Keratinocyte (primary cell): ENCODE results near the gene PDE8A. TPM values are rescaled to one million over a fixed set of nuclear protein-coding genes. Genes with fewer than 3 reads are reported as not detected.

Experiments
- DNase-seq: peaks from one replicate; pipeline ENCODE4 v3.0.0-alpha.2; 2011; ENCODE audit warnings: low read depth, missing footprints, low spot score
- FAIRE-seq: peaks from 2 replicates; lab custom pipeline; 2011; peaks lifted over from hg19 to GRCh38; lab: Jason Lieb, UNC
- H2AFZ ChIP-seq: 2 replicates; pipeline ENCODE4 v1.6.0; 2012; ENCODE audit warnings: low read length, control low read depth, inconsistent platforms; ENCODE audit not compliant: control insufficient read depth
- H3K27ac ChIP-seq: 2 replicates; pipeline ENCODE4 v1.5.1; 2011; ENCODE audit warnings: low read length; ENCODE audit not compliant: control insufficient read depth, insufficient read depth
- H3K27me3 ChIP-seq: 3 replicates; pipeline ENCODE4 v1.6.0; 2011; ENCODE audit warnings: low read length; ENCODE audit not compliant: control insufficient read depth, insufficient read depth; ENCODE audit errors: extremely low read depth
- H3K36me3 ChIP-seq, 2 experiments: 2 replicates in 1 of 2; 3 replicates in 1 of 2; pipeline ENCODE4 v1.5.1; 2011; ENCODE audit warnings: low read length in 2 of 2, mild to moderate bottlenecking in 1 of 2; ENCODE audit not compliant: control insufficient read depth in 2 of 2, insufficient read depth in 2 of 2; ENCODE audit errors: extremely low read depth in 1 of 2
- H3K4me1 ChIP-seq: 3 replicates; pipeline ENCODE4 v1.5.1; 2011; ENCODE audit warnings: low read length; ENCODE audit not compliant: control insufficient read depth, insufficient read depth; ENCODE audit errors: extremely low read depth
- H3K4me2 ChIP-seq: 3 replicates; pipeline ENCODE4 v1.6.0; 2011; ENCODE audit warnings: low read depth, low read length; ENCODE audit not compliant: control insufficient read depth, insufficient read depth; ENCODE audit errors: extremely low read depth
- H3K4me3 ChIP-seq, 3 experiments: fragments of 200-600 bp in 1 of 3; sonication (generic) in 1 of 3; 2 replicates in 2 of 3; 3 replicates in 1 of 3; pipeline ENCODE4 v1.5.1; 2011 to 2016; ENCODE audit warnings: low read length in 3 of 3, mild to moderate bottlenecking in 3 of 3, control low read depth in 2 of 3, inconsistent platforms in 1 of 3, low read depth in 1 of 3, mixed read lengths in 1 of 3, mixed run types in 1 of 3, moderate library complexity in 1 of 3; ENCODE audit not compliant: control insufficient read depth in 2 of 3, insufficient read depth in 2 of 3; ENCODE audit errors: extremely low read depth in 1 of 3
- H3K79me2 ChIP-seq: 2 replicates; pipeline ENCODE4 v1.6.0; 2012; ENCODE audit warnings: low read length; ENCODE audit not compliant: control insufficient read depth, insufficient read depth
- H3K9ac ChIP-seq: 3 replicates; pipeline ENCODE4 v1.6.0; 2011; ENCODE audit warnings: low read length; ENCODE audit not compliant: control insufficient read depth, insufficient read depth; ENCODE audit errors: extremely low read depth
- H3K9me1 ChIP-seq: 3 replicates; pipeline ENCODE4 v1.6.0; 2011; ENCODE audit warnings: low read length; ENCODE audit not compliant: control insufficient read depth, insufficient read depth; ENCODE audit errors: extremely low read depth
- H3K9me3 ChIP-seq: 2 replicates; pipeline ENCODE4 v1.5.1; 2012; ENCODE audit warnings: low read depth, low read length; ENCODE audit not compliant: control insufficient read depth
- H4K20me1 ChIP-seq: 3 replicates; pipeline ENCODE4 v1.6.0; 2011; ENCODE audit warnings: low read length; ENCODE audit not compliant: control insufficient read depth, insufficient read depth; ENCODE audit errors: extremely low read depth
- CTCF ChIP-seq, 3 experiments: IDR thresholded peaks in 1 of 3; conservative IDR thresholded peaks in 1 of 3; optimal IDR thresholded peaks in 1 of 3; 2 replicates in 2 of 3; 3 replicates in 1 of 3; pipeline versions ENCODE3 to v1.5.1; 2011; ENCODE audit warnings: low read length in 3 of 3, mild to moderate bottlenecking in 3 of 3, moderate library complexity in 2 of 3, control low read depth in 1 of 3, inconsistent platforms in 1 of 3; ENCODE audit not compliant: insufficient read depth in 2 of 3; ENCODE audit errors: extremely low read depth in 1 of 3
- EZH2 ChIP-seq: IDR thresholded peaks from one replicate; pipeline ENCODE4 v1.6.1; 2012; ENCODE audit warnings: inconsistent platforms, mild to moderate bottlenecking, low read length, moderate library complexity
- dilution Hi-C: fragments of 300-500 bp; cut with MboI; formaldehyde crosslinking; loops from one replicate; pipeline ENCODE4 v1.7.0; 2020; ENCODE audit warnings: low sequenced_read_pairs; ENCODE audit not compliant: extremely low pct_ligation_motif_present
- polyA plus RNA-seq, 5 experiments: library from polyadenylated mRNA; depleted of rRNA in 3 of 5; stranded (reverse) in 3 of 5; stranded (forward) in 1 of 5; unstranded in 1 of 5; fragments of >200 nt; gene quantifications; 1 replicate in 1 of 5; 2 replicates in 3 of 5; 3 replicates in 1 of 5; pipeline versions ENCODE4 v1.2.1 to v1.2.3, GENCODE V29; 2011 to 2012; ENCODE audit warnings: missing spikeins in 2 of 5, low read depth in 1 of 5, low replicate concordance in 1 of 5

The PDE8A gene
- polyA plus RNA-seq, 1 donor (not counting 4 experiments of a cell fraction or from before 2014, with no cell fraction given), result 24.1 TPM

DNA sequence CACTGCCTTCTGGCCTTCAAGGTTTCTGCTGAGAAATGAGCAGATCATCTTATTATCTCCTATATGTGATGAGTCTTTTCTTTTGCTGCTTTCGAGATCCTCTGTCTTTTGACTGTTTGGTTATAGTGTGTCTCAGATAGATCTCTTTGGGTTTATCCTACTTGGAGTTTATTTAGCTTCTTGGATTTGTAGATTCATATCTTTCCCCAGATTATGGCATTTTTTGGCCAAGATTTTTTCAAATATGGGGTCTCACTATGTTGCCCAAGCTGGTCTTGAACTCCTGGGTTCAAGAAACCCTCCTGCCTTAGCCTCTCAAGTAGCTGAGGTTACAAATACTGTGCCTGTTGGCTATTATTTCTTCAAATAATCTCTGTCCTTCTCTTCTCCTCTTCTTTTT is 150.3 kb downstream of the PDE8A start:
- no peak for FAIRE-seq
- no peak overlapping the region for H3K4me3 ChIP-seq
- no peak overlapping the region for H3K27ac ChIP-seq
- dilution Hi-C loops, result no loop called here
- H4K20me1 ChIP-seq, result no peaks in the 10 kb centered on the region
- no peak overlapping the region for H3K4me2 ChIP-seq
- H3K27me3 ChIP-seq, result no peaks in the 10 kb centered on the region
- H3K9me1 ChIP-seq, result no peaks in the 10 kb centered on the region
- no peak for TF ChIP-seq EZH2
- no peak for TF ChIP-seq CTCF (optimal IDR thresholded peaks at IDR 0.05 in 1 of 3, IDR thresholded peaks at IDR 0.05 in 1 of 3, conservative IDR thresholded peaks at IDR 0.05 in 1 of 3; ENCODE audit: extremely low read depth in 1 of 3, insufficient read depth in 2 of 3, low read length in 3 of 3)
- no peaks in the 10 kb centered on the region for H3K9me3 ChIP-seq
- H3K79me2 ChIP-seq, result no peaks in the 10 kb centered on the region
- peaks cover 0 to 5% of the 10 kb centered on the region in 2 experiments for H3K36me3 ChIP-seq
- H2AFZ ChIP-seq, result no peak overlapping the region
- H3K4me1 ChIP-seq, result no peaks in the 10 kb centered on the region
- H3K9ac ChIP-seq, result no peak overlapping the region
- DNase-seq, result no peak

DNA sequence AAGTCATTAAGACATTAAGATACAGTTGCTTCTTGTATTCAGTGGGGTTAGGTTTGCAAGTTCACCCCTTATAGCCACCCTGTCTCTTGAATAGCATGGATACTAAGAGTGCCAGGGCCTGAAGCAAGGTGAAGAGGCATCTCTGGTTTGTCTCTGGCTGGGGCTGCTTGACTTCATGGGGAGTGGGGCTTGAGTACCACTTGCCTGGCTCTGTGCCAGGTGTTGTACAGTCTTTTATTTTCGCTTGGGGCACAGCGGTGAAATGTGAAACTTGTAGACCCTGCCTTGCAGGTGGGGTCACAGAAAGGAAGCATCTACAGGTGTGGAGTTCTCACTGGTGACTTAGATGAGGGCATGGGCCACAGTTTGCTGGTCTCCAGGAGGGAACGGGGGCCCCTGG is 152.1 kb downstream of the PDE8A start:
- FAIRE-seq (no peak), DNase-seq (no peak)
- Histone ChIP-seq H3K27me3 (no peaks in the 10 kb centered on the region), H3K36me3 (peaks cover 4 to 7% of the 10 kb centered on the region in 2 experiments), H3K79me2 (no peaks in the 10 kb centered on the region), H3K9ac (no peak overlapping the region), H3K4me2 (no peak overlapping the region), H3K9me3 (no peaks in the 10 kb centered on the region), H3K9me1 (no peaks in the 10 kb centered on the region), H3K4me1 (no peaks in the 10 kb centered on the region), H3K4me3 (no peak overlapping the region), H3K27ac (no peak overlapping the region), H4K20me1 (no peaks in the 10 kb centered on the region), H2AFZ (no peak overlapping the region)
- TF ChIP-seq EZH2, result no peak
- no peak for TF ChIP-seq CTCF (optimal IDR thresholded peaks at IDR 0.05 in 1 of 3, IDR thresholded peaks at IDR 0.05 in 1 of 3, conservative IDR thresholded peaks at IDR 0.05 in 1 of 3; ENCODE audit: extremely low read depth in 1 of 3, insufficient read depth in 2 of 3, low read length in 3 of 3)
- dilution Hi-C loops, result no loop called here
